ENCODE data around the gene GRAPL.
"Not testable (repeated sequence)": the region's sequence is repeated elsewhere in the genome, so short reads cannot be mapped to it uniquely, and the experiment has no call there.

The GRAPL gene

DNA sequence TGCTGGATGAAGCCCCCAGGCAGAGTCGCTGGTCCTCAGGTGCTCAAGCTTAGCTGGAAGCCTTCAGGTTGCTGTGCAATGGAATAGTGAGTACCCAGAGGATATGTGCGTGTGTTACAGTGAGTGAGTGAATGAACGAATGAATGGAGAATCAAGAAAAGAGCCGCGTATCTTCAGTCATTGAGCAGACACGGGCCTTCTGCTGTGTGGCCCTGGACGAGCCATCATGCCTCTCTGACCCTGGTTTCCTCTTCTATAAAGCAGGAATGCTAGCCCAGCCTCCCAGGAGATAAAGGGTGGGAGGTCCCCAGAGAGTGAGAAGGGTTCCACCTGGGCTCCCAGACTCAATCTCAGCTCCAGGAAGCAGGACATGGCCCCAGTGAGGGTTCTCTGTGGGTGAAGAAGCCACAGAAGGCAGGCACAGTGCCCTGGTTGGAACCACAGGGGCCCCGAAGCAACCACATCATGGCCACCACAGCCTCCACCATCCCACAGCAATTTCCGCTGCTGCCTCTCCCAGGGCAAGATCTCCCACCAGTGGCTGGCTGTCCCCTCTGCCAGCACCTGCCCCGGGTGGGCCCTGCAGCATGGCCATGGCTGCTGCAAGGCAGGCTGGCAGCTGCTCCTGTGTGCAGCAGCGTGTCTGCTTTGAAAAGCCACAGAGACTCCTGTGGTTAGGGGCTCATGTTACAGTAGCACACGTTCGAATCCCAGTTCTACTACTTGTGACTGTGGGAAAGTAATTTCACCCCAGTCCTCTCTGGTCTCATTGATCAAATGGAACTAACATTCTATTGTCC, 34.1 kb downstream of the GRAPL start:
- H3K79me2 ChIP-seq (ENCODE audit: control insufficient read depth, insufficient read depth, low read length, unreplicated experiment); H3K4me3 ChIP-seq (ENCODE audit: low read depth, low read length); H3K4me1 ChIP-seq (ENCODE audit: control insufficient read depth, insufficient read depth, low read length, unreplicated experiment); H3K27ac ChIP-seq (ENCODE audit: low read depth, low read length); H3K27me3 ChIP-seq (ENCODE audit: insufficient read depth, low read length); H2AFZ ChIP-seq (ENCODE audit: low read length, unreplicated experiment); H3K36me3 ChIP-seq (ENCODE audit: insufficient read depth, low read length): not testable (repeated sequence)

- H3K27me3 ChIP-seq (ENCODE audit: insufficient read depth, low read length); H2AFZ ChIP-seq (ENCODE audit: low read length, unreplicated experiment); H3K79me2 ChIP-seq (ENCODE audit: control insufficient read depth, insufficient read depth, low read length, unreplicated experiment); H3K27ac ChIP-seq (ENCODE audit: low read depth, low read length); H3K4me1 ChIP-seq (ENCODE audit: control insufficient read depth, insufficient read depth, low read length, unreplicated experiment); H3K4me3 ChIP-seq (ENCODE audit: low read depth, low read length); H3K36me3 ChIP-seq (ENCODE audit: insufficient read depth, low read length): not testable (repeated sequence)
These were observed 35.2 kb downstream of the GRAPL start for GRCh38 chr17:19162384-19163216.

DNA sequence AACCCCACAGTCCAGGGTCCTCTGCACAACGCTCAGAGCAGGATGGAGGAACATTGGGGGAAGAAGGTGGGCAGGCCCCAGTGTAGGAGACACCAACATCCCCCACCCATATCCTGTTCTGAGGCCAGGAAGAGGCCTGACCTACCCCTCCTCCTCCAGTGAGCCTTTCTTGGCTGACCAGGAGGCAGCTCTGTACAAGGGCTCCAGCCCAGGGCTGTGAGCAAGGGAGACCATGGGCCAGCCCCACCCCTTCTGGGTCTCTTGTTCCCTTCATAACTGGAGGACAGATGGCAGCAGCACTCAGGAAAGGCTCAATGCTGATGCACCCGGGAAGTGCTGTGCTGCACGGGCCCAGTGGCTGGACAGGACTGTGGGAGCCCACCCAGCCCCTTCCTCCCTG, 47.0 kb downstream of the GRAPL start:
- not testable (repeated sequence) for H3K4me3 ChIP-seq (ENCODE audit: low read depth, low read length); H2AFZ ChIP-seq (ENCODE audit: low read length, unreplicated experiment)

GRCh38 chr17:19175410-19175809, 48.0 kb downstream of the GRAPL start:
- H3K36me3 ChIP-seq (ENCODE audit: insufficient read depth, low read length); H3K27me3 ChIP-seq (ENCODE audit: insufficient read depth, low read length); H3K4me3 ChIP-seq (ENCODE audit: low read depth, low read length); H3K79me2 ChIP-seq (ENCODE audit: control insufficient read depth, insufficient read depth, low read length, unreplicated experiment); H2AFZ ChIP-seq (ENCODE audit: low read length, unreplicated experiment); H3K4me1 ChIP-seq (ENCODE audit: control insufficient read depth, insufficient read depth, low read length, unreplicated experiment); H3K27ac ChIP-seq (ENCODE audit: low read depth, low read length): not testable (repeated sequence)

More for the DNA sequence above, 47.0 kb downstream of the GRAPL start:
- H3K27me3 ChIP-seq (ENCODE audit: insufficient read depth, low read length); H3K79me2 ChIP-seq (ENCODE audit: control insufficient read depth, insufficient read depth, low read length, unreplicated experiment); H3K36me3 ChIP-seq (ENCODE audit: insufficient read depth, low read length); H3K27ac ChIP-seq (ENCODE audit: low read depth, low read length); H3K4me1 ChIP-seq (ENCODE audit: control insufficient read depth, insufficient read depth, low read length, unreplicated experiment): not testable (repeated sequence)

DNA sequence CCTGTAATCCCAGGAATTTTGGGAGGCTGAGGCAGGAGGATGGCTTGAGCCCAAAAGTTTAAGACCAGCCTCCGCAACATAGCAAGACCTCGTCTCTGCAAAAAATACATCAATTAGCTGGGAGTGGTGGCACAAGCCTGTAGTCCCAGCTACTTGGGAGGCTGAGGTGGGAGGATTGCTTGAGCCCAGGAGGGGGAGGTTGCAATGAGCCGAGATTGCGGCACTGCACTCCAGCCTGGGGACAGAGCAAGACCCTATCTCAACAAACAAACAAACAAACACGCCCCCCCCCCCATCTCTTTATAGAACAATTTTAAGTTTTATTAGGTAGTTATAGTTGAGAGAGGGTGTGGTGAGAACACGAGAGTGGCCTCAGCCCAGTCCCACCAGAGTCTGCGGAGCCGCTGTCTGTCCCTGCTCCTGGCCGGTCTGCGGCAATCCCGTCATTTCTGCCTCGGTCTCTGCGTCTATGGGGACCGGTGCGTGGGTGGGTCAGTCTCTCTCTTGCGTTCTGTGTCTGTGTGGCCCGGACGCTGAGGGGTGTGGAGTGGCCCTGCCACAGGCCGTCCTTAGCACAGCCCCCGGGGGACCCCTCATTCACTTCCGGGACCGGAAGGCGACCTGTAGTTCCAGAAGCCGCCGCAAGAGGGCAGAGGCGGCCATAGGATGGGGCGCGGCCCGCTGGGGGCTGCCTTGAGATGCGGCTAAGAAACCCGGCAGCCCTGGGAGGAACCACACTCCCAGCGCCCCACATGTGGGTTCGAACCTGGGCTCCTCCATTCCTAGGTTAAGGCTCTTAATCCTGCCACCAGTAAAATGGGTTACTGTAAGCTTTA, 53.9 kb downstream of the GRAPL start:
- H2AFZ ChIP-seq (ENCODE audit: low read length, unreplicated experiment); H3K27ac ChIP-seq (ENCODE audit: low read depth, low read length); H3K4me1 ChIP-seq (ENCODE audit: control insufficient read depth, insufficient read depth, low read length, unreplicated experiment); H3K36me3 ChIP-seq (ENCODE audit: insufficient read depth, low read length); H3K27me3 ChIP-seq (ENCODE audit: insufficient read depth, low read length); H3K79me2 ChIP-seq (ENCODE audit: control insufficient read depth, insufficient read depth, low read length, unreplicated experiment); H3K4me3 ChIP-seq (ENCODE audit: low read depth, low read length): not testable (repeated sequence)

DNA sequence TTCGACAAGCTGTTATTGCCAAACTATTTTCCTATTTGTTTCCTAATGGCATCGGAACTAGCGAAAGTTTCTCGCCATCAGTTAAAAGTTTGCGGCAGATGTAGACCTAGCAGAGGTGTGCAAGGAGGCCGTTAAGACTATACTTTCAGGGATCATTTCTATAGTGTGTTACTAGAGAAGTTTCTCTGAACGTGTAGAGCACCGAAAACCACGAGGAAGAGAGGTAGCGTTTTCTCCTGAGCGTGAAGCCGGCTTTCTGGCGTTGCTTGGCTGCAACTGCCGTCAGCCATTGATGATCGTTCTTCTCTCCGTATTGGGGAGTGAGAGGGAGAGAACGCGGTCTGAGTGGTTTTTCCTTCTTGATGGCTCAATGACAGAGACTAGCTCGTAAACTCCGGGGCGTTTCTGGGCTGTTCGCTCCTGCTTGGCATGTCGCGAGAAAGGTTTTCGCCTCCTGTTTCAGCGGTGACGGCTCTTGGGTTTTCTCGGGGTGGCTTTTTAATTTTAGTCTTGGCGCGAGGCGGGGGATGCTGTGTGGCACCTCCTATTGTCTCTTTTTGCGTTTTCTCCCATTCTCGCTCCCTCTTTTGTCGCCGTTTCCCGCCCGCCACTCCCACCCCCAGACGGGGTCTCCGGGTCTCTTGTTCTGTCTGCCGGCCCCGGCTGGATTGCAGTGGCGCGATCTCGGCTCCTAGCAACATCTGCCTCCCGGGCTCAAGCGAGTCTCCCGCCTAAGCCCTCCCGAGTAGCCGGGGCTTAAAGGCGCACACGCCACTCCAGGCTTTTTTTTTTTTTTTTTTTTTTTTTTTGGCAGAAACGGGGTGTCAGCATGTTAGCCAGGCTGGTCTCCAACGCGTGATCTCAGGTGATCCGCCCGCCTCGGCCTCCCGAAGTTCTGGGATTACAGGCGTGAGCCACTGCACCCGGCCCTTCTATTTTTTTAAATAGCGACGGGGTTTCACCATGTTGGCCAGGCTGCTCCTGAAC, 60.8 kb downstream of the GRAPL start:
- H3K4me1 ChIP-seq (ENCODE audit: control insufficient read depth, insufficient read depth, low read length, unreplicated experiment); H2AFZ ChIP-seq (ENCODE audit: low read length, unreplicated experiment); H3K27me3 ChIP-seq (ENCODE audit: insufficient read depth, low read length); H3K27ac ChIP-seq (ENCODE audit: low read depth, low read length); H3K79me2 ChIP-seq (ENCODE audit: control insufficient read depth, insufficient read depth, low read length, unreplicated experiment); H3K36me3 ChIP-seq (ENCODE audit: insufficient read depth, low read length); H3K4me3 ChIP-seq (ENCODE audit: low read depth, low read length): not testable (repeated sequence)

DNA sequence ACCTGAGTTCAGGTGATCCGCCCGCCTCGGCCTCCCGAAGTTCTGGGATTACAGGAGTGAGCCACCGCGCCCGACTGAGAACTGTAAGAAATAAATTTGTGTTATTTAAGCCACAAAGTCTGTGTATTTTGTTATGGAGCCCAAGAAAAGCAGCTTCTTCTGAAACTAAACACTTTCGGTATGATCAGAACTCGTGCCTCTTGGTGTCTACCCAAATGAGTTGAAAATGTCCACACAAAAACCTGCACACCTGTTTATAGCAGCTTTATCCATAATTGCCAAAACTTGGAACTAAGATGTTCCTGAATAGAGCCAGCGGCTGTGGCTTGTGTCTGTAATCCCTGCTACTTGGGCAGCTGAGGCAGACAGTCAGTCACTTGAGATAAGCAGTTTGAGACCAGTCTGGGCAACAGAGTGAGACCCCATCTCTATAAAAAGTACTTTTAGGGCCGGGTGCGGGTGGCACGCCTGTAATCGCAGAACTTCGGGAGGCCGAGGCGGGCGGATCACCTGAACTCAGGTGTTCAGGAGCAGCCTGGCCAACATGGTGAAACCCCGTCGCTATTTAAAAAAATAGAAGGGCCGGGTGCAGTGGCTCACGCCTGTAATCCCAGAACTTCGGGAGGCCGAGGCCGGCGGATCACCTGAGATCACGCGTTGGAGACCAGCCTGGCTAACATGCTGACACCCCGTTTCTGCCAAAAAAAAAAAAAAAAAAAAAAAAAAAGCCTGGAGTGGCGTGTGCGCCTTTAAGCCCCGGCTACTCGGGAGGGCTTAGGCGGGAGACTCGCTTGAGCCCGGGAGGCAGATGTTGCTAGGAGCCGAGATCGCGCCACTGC, 61.7 kb downstream of the GRAPL start:
- not testable (repeated sequence) for H3K4me1 ChIP-seq (ENCODE audit: control insufficient read depth, insufficient read depth, low read length, unreplicated experiment); H3K27me3 ChIP-seq (ENCODE audit: insufficient read depth, low read length); H2AFZ ChIP-seq (ENCODE audit: low read length, unreplicated experiment); H3K79me2 ChIP-seq (ENCODE audit: control insufficient read depth, insufficient read depth, low read length, unreplicated experiment); H3K27ac ChIP-seq (ENCODE audit: low read depth, low read length); H3K36me3 ChIP-seq (ENCODE audit: insufficient read depth, low read length); H3K4me3 ChIP-seq (ENCODE audit: low read depth, low read length)

GRCh38 chr17:19189781-19190405, 62.5 kb downstream of the GRAPL start:
- H3K4me1 ChIP-seq (ENCODE audit: control insufficient read depth, insufficient read depth, low read length, unreplicated experiment); H3K4me3 ChIP-seq (ENCODE audit: low read depth, low read length); H3K27me3 ChIP-seq (ENCODE audit: insufficient read depth, low read length); H3K27ac ChIP-seq (ENCODE audit: low read depth, low read length); H2AFZ ChIP-seq (ENCODE audit: low read length, unreplicated experiment); H3K79me2 ChIP-seq (ENCODE audit: control insufficient read depth, insufficient read depth, low read length, unreplicated experiment); H3K36me3 ChIP-seq (ENCODE audit: insufficient read depth, low read length): not testable (repeated sequence)

All from ACC112 (cell line).